Endothelial cell of umbilical vein (primary cell): ENCODE results near the gene HIPK1. TPM values are rescaled to one million over a fixed set of nuclear protein-coding genes. Genes with fewer than 3 reads are reported as not detected.

Experiments used
- BruUV-seq: library from RNA; stranded (reverse); fragments of 400-500 nt; replicated peaks from 2 replicates; lab custom pipeline; 2021; lab: Mats Ljungman, UMichigan
- CTCF ChIA-PET: fragments of 300-600, 350-600 bp; sonication (Branson Sonifier 250); formaldehyde crosslinking; loops from one replicate; lab custom pipeline; 2021; ENCODE audit warnings: antibody characterized with exemption, inconsistent platforms; lab: Charles Lee
- POLR2A ChIA-PET: fragments of 300-600, 350-600 bp; sonication (Branson Sonifier 250); formaldehyde crosslinking; loops from one replicate; lab custom pipeline; 2021; ENCODE audit warnings: antibody characterized with exemption, inconsistent platforms; lab: Charles Lee
- DNase-seq: peaks from one replicate; pipeline ENCODE4 v3.0.0-alpha.2; 2011; ENCODE audit warnings: low read depth, low spot score
- FAIRE-seq: peaks from 2 replicates; lab custom pipeline; 2011; peaks lifted over from hg19 to GRCh38; lab: Jason Lieb, UNC
- H2AFZ ChIP-seq: 2 replicates; pipeline ENCODE4 v1.6.0; 2012; ENCODE audit warnings: low read depth, low read length, control low read depth, inconsistent platforms
- H3K27ac ChIP-seq: 2 replicates; pipeline ENCODE4 v1.5.1; 2011; ENCODE audit warnings: low read depth, mild to moderate bottlenecking, control low read depth, low read length, moderate library complexity; ENCODE audit not compliant: insufficient read depth
- H3K27me3 ChIP-seq, 2 experiments: 2 replicates each; pipeline versions ENCODE4 v1.6.0 to v1.6.1; 2011; ENCODE audit warnings: low read length in 2 of 2, mixed read lengths in 1 of 2; ENCODE audit not compliant: control insufficient read depth in 2 of 2, insufficient read depth in 2 of 2
- H3K36me3 ChIP-seq, 2 experiments: 2 replicates in 1 of 2; 3 replicates in 1 of 2; pipeline ENCODE4 v1.5.1; 2011; ENCODE audit warnings: low read length in 2 of 2, mild to moderate bottlenecking in 1 of 2, moderate library complexity in 1 of 2; ENCODE audit not compliant: control insufficient read depth in 2 of 2, insufficient read depth in 2 of 2; ENCODE audit errors: extremely low read depth in 1 of 2
- H3K4me1 ChIP-seq: 3 replicates; pipeline ENCODE4 v1.5.1; 2011; ENCODE audit warnings: mild to moderate bottlenecking, low read length; ENCODE audit not compliant: control insufficient read depth, insufficient read depth; ENCODE audit errors: extremely low read depth
- H3K4me2 ChIP-seq: 2 replicates; pipeline ENCODE4 v1.6.1; 2011; ENCODE audit warnings: low read length, control low read depth, mixed read lengths; ENCODE audit not compliant: insufficient read depth
- H3K4me3 ChIP-seq, 3 experiments: fragments of 200-600 bp in 1 of 3; sonication (generic), shearing (Covaris generic) in 1 of 3; replicated peaks in 1 of 3; 2 replicates each; pipeline ENCODE4 v1.5.1; 2011 to 2016; ENCODE audit warnings: control low read depth in 3 of 3, low read length in 3 of 3, mild to moderate bottlenecking in 2 of 3, inconsistent platforms in 1 of 3, low read depth in 1 of 3, moderate library complexity in 1 of 3; ENCODE audit not compliant: insufficient read depth in 1 of 3
- H3K79me2 ChIP-seq: 2 replicates; pipeline ENCODE4 v1.6.0; 2012; ENCODE audit warnings: low read length, inconsistent platforms; ENCODE audit not compliant: control insufficient read depth, insufficient read depth
- H3K9ac ChIP-seq: replicated peaks from 2 replicates; pipeline ENCODE3; 2011; ENCODE audit warnings: low read length, control low read depth; ENCODE audit not compliant: insufficient read depth; ENCODE audit errors: extremely low read depth
- H3K9me1 ChIP-seq: replicated peaks from 3 replicates; pipeline ENCODE4 v1.6.0; 2011; ENCODE audit warnings: mild to moderate bottlenecking, low read length; ENCODE audit not compliant: control insufficient read depth, insufficient read depth; ENCODE audit errors: extremely low read depth
- H3K9me3 ChIP-seq: replicated peaks from 2 replicates; pipeline ENCODE4 v1.5.1; 2012; ENCODE audit warnings: low read length, inconsistent platforms; ENCODE audit not compliant: control insufficient read depth, insufficient read depth
- H4K20me1 ChIP-seq: replicated peaks from 2 replicates; pipeline ENCODE3; 2011; ENCODE audit warnings: mild to moderate bottlenecking, low read length; ENCODE audit not compliant: control insufficient read depth, insufficient read depth; ENCODE audit errors: extremely low read depth
- EZH2 ChIP-seq: IDR thresholded peaks from 2 replicates; pipeline ENCODE4 v1.6.1; 2012; ENCODE audit warnings: borderline replicate concordance, low read depth, mild to moderate bottlenecking, moderate library complexity, low read length, inconsistent platforms; ENCODE audit not compliant: severe bottlenecking
- FOS ChIP-seq: IDR thresholded peaks from 2 replicates; pipeline ENCODE4 v1.6.1; 2011; ENCODE audit warnings: mild to moderate bottlenecking, low read length, moderate library complexity, borderline replicate concordance; ENCODE audit not compliant: insufficient read depth
- GATA2 ChIP-seq: IDR thresholded peaks from 2 replicates; pipeline ENCODE4 v1.7.0; 2011; ENCODE audit warnings: low read depth, mild to moderate bottlenecking, moderate library complexity, mixed read lengths, low read length; ENCODE audit not compliant: insufficient read length, insufficient read depth
- JUN ChIP-seq: IDR thresholded peaks from 2 replicates; pipeline ENCODE4 v1.6.1; 2011; ENCODE audit warnings: borderline replicate concordance, low read depth; ENCODE audit not compliant: insufficient read length, insufficient read depth
- MYC ChIP-seq: IDR thresholded peaks from one replicate; pipeline ENCODE4 v1.6.1; 2011; ENCODE audit warnings: mild to moderate bottlenecking, low read depth, low read length
- POLR2A ChIP-seq: IDR thresholded peaks from 2 replicates; pipeline ENCODE4 v1.6.1; 2012; ENCODE audit warnings: low read depth, mild to moderate bottlenecking, control low read depth, low read length
- POLR2AphosphoS5 ChIP-seq: IDR thresholded peaks from 2 replicates; pipeline ENCODE4 v1.6.1; 2012; ENCODE audit warnings: low read depth, mild to moderate bottlenecking, control low read depth, low read length, moderate library complexity; ENCODE audit not compliant: insufficient read depth
- dilution Hi-C: fragments of 300-500 bp; cut with MboI; formaldehyde crosslinking; loops from one replicate; pipeline ENCODE4 v1.15.0; 2019; ENCODE audit warnings: low sequenced_read_pairs; ENCODE audit not compliant: extremely low pct_ligation_motif_present
- intact Hi-C: fragments of 100-400 bp; cut with micrococcal nuclease; formaldehyde crosslinking; loops from one replicate; pipeline ENCODE4 v1.10.0; 2022
- polyA plus RNA-seq, 4 experiments: library from polyadenylated mRNA; depleted of rRNA in 3 of 4; stranded (reverse) in 3 of 4; unstranded in 1 of 4; fragments of >200 nt; gene quantifications; 2 replicates each; pipeline versions ENCODE4 v1.2.1 to v1.2.3, GENCODE V29; 2011 to 2012; ENCODE audit warnings: missing spikeins in 1 of 4
- total RNA-seq: library from RNA; stranded (reverse); gene quantifications from 2 replicates; pipeline ENCODE4 v1.2.3, GENCODE V29; 2021
- TF ChIP-seq, protein P1 (sequence below): IDR thresholded peaks from 2 replicates; pipeline ENCODE4 v1.6.1; 2011; ENCODE audit not compliant: insufficient read depth, insufficient read length
- TF ChIP-seq, protein P2 (sequence below), 2 donors: IDR thresholded peaks; 1 replicate in 1 of 2; 2 replicates in 1 of 2; pipeline ENCODE4 v1.5.1; 2011; ENCODE audit warnings: low read length in 2 of 2, mild to moderate bottlenecking in 2 of 2, moderate library complexity in 2 of 2, control low read depth in 1 of 2, inconsistent platforms in 1 of 2, low read depth in 1 of 2; ENCODE audit not compliant: insufficient read depth in 1 of 2; ENCODE audit errors: extremely low read depth in 1 of 2

The HIPK1 gene
- total and polyA plus RNA-seq, 2 donors (not counting 3 experiments of a cell fraction or from before 2014, with no cell fraction given), result 39.3 to 56.1 TPM

- Histone ChIP-seq H3K4me3 (no peak within 1 kb of the TSS), H3K27me3 (no peaks in the 10 kb centered on the region), H3K9ac (no peak within 1 kb of the TSS), H3K4me2 (no peak within 1 kb of the TSS), H4K20me1 (no peaks in the 10 kb centered on the region), H3K27ac (no peak within 1 kb of the TSS), H3K36me3 (no peaks in the 10 kb centered on the region), H3K9me3 (no peaks in the 10 kb centered on the region), H2AFZ (no peak within 1 kb of the TSS), H3K9me1 (no peaks in the 10 kb centered on the region), H3K79me2 (no peaks in the 10 kb centered on the region), H3K4me1 (no peaks in the 10 kb centered on the region)
- dilution Hi-C loops (no loop called here), intact Hi-C loops (no loop called here)
- no TSS peak for BruUV-seq
- ChIA-PET POLR2A (no interaction called here), CTCF (interaction anchor here (1.5 kb wide), 1 partner anchor 9 kb away, joined by 3 read pairs; no protein-coding TSS in a partner anchor)
- TF ChIP-seq, protein P1, sequence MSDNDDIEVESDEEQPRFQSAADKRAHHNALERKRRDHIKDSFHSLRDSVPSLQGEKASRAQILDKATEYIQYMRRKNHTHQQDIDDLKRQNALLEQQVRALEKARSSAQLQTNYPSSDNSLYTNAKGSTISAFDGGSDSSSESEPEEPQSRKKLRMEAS, result no peak
- TF ChIP-seq POLR2A, result no peak
- TF ChIP-seq GATA2, result no peak
- no peak for TF ChIP-seq POLR2AphosphoS5
- TF ChIP-seq MYC, result no peak
- no peak for TF ChIP-seq EZH2
- TF ChIP-seq JUN, result no peak
- TF ChIP-seq FOS, result no peak
- TF ChIP-seq, protein P2, sequence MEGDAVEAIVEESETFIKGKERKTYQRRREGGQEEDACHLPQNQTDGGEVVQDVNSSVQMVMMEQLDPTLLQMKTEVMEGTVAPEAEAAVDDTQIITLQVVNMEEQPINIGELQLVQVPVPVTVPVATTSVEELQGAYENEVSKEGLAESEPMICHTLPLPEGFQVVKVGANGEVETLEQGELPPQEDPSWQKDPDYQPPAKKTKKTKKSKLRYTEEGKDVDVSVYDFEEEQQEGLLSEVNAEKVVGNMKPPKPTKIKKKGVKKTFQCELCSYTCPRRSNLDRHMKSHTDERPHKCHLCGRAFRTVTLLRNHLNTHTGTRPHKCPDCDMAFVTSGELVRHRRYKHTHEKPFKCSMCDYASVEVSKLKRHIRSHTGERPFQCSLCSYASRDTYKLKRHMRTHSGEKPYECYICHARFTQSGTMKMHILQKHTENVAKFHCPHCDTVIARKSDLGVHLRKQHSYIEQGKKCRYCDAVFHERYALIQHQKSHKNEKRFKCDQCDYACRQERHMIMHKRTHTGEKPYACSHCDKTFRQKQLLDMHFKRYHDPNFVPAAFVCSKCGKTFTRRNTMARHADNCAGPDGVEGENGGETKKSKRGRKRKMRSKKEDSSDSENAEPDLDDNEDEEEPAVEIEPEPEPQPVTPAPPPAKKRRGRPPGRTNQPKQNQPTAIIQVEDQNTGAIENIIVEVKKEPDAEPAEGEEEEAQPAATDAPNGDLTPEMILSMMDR (IDR thresholded peaks at IDR 0.05; ENCODE audit: extremely low read depth in 1 of 2, insufficient read depth in 1 of 2, low read depth in 1 of 2, low read length in 2 of 2), result no peak
- no peak for DNase-seq
- FAIRE-seq, result no peak
Measured at GRCh38 chr1:113887402-113888175, 41.5 kb upstream of the HIPK1 start, which contains the start of gene BCL2L15. Gene BCL2L15 (minus strand): TSS chr1:113887581. CDS start chr1:113887375, 206 bp downstream.
